IPS DF 6.9 (cell line): ENCODE data around the gene CDK19.
"Not testable (repeated sequence)": the region's sequence is repeated elsewhere in the genome, so short reads cannot be mapped to it uniquely, and the experiment has no call there.

Experiments
- DNase-seq: peaks from one replicate; pipeline ENCODE4 v3.0.0-alpha.2; 2013; ENCODE audit warnings: low read depth, low spot score
- H3K27ac ChIP-seq: one replicate; pipeline ENCODE4 v1.5.1; 2013; ENCODE audit warnings: low read length, control low read depth
- H3K27me3 ChIP-seq: 2 replicates; pipeline ENCODE4 v1.6.1; 2013; ENCODE audit warnings: mild to moderate bottlenecking, low read length; ENCODE audit not compliant: control insufficient read depth, insufficient read depth
- H3K36me3 ChIP-seq: 2 replicates; pipeline ENCODE4 v1.6.1; 2013; ENCODE audit warnings: low read length; ENCODE audit not compliant: control insufficient read depth, insufficient read depth
- H3K4me1 ChIP-seq: 2 replicates; pipeline ENCODE4 v1.6.1; 2013; ENCODE audit warnings: low read length; ENCODE audit not compliant: control insufficient read depth, insufficient read depth
- H3K4me3 ChIP-seq: 2 replicates; pipeline ENCODE4 v1.5.1; 2013; ENCODE audit warnings: mild to moderate bottlenecking, low read length
- H3K9me3 ChIP-seq: 2 replicates; pipeline ENCODE4 v1.6.1; 2013; ENCODE audit warnings: low read length, inconsistent platforms; ENCODE audit not compliant: control insufficient read depth, insufficient read depth
- whole genome bisulfite sequencing: extraction: QIAGEN DNeasy Blood & Tissue Kit; methylation state at CpG from one replicate; pipeline ENCODE4 v1.1.7; 2013; ENCODE audit warnings: mixed read lengths, missing lambda C conversion rate; ENCODE audit not compliant: insufficient read length, insufficient coverage; 5-methylcytosine and 5-hydroxymethylcytosine counted together

The CDK19 gene

GRCh38 chr6:110735666-110736065, 79.6 kb downstream of the CDK19 start:
- no CpG with 5 or more reads among the region's 4 CpGs for WGBS
- no peaks in the 10 kb centered on the region for H3K4me1 ChIP-seq
- H3K9me3 ChIP-seq: no peaks in the 10 kb centered on the region
- no peak for DNase-seq
- H3K27me3 ChIP-seq: no peaks in the 10 kb centered on the region
- no peaks in the 10 kb centered on the region for H3K36me3 ChIP-seq
- no peak overlapping the region for H3K4me3 ChIP-seq
- no peak overlapping the region for H3K27ac ChIP-seq

- Histone ChIP-seq H3K36me3 (no peaks in the 10 kb centered on the region), H3K4me3 (no peak overlapping the region), H3K4me1 (no peaks in the 10 kb centered on the region), H3K27ac (no peak overlapping the region), H3K27me3 (no peaks in the 10 kb centered on the region), H3K9me3 (no peaks in the 10 kb centered on the region)
- no CpG with 5 or more reads among the region's 3 CpGs for WGBS
- DNase-seq: no peak
Measured at GRCh38 chr6:110731898-110732297, 83.4 kb downstream of the CDK19 start.

GRCh38 chr6:110731196-110731595, 84.1 kb downstream of the CDK19 start:
- no peaks in the 10 kb centered on the region for H3K36me3 ChIP-seq
- H3K9me3 ChIP-seq: no peaks in the 10 kb centered on the region
- no peak overlapping the region for H3K27ac ChIP-seq
- no peak overlapping the region for H3K4me3 ChIP-seq
- H3K4me1 ChIP-seq: no peaks in the 10 kb centered on the region
- WGBS: no CpG with 5 or more reads among the region's 4 CpGs
- no peaks in the 10 kb centered on the region for H3K27me3 ChIP-seq
- no peak for DNase-seq

GRCh38 chr6:110728501-110728900, 86.8 kb downstream of the CDK19 start:
- Histone ChIP-seq H3K36me3 (no peaks in the 10 kb centered on the region), H3K9me3 (no peaks in the 10 kb centered on the region), H3K27me3 (no peaks in the 10 kb centered on the region), H3K27ac (no peak overlapping the region), H3K4me1 (no peaks in the 10 kb centered on the region), H3K4me3 (no peak overlapping the region)
- no peak for DNase-seq
- no CpG with 5 or more reads among the region's 1 CpG for WGBS

- no peak overlapping the region for H3K4me3 ChIP-seq
- WGBS: no CpG with 5 or more reads among the region's 3 CpGs
- H3K36me3 ChIP-seq: no peaks in the 10 kb centered on the region
- DNase-seq: no peak
- no peak overlapping the region for H3K27ac ChIP-seq
- H3K4me1 ChIP-seq: no peaks in the 10 kb centered on the region
- H3K9me3 ChIP-seq: no peaks in the 10 kb centered on the region
- H3K27me3 ChIP-seq: no peaks in the 10 kb centered on the region
Measured at GRCh38 chr6:110723017-110723416, 92.3 kb downstream of the CDK19 start.

GRCh38 chr6:110720066-110720465, 95.2 kb downstream of the CDK19 start:
- no CpG with 5 or more reads among the region's 3 CpGs for WGBS
- no peaks in the 10 kb centered on the region for H3K27me3 ChIP-seq
- H3K9me3 ChIP-seq: no peaks in the 10 kb centered on the region
- H3K4me3 ChIP-seq: no peak overlapping the region
- H3K27ac ChIP-seq: no peak overlapping the region
- no peak for DNase-seq
- H3K4me1 ChIP-seq: no peaks in the 10 kb centered on the region; the same call in 1 of the 2 replicates
- H3K36me3 ChIP-seq: no peaks in the 10 kb centered on the region

GRCh38 chr6:110719601-110720000, 95.7 kb downstream of the CDK19 start:
- not testable (repeated sequence) for H3K27ac ChIP-seq, H3K4me1 ChIP-seq, H3K36me3 ChIP-seq, DNase-seq, H3K27me3 ChIP-seq, H3K4me3 ChIP-seq, H3K9me3 ChIP-seq
- WGBS: no CpG with 5 or more reads among the region's 7 CpGs

- Histone ChIP-seq H3K36me3 (no peaks in the 10 kb centered on the region), H3K9me3 (no peaks in the 10 kb centered on the region), H3K4me1 (no peaks in the 10 kb centered on the region; the same call in 1 of the 2 replicates), H3K27me3 (no peaks in the 10 kb centered on the region), H3K27ac (no peak overlapping the region), H3K4me3 (no peak overlapping the region)
- no peak for DNase-seq
- WGBS: no CpG with 5 or more reads among the region's 1 CpG
Measured at GRCh38 chr6:110714143-110714542, 101.1 kb downstream of the CDK19 start.

GRCh38 chr6:110712238-110712637, 103.0 kb downstream of the CDK19 start:
- Histone ChIP-seq H3K4me1 (no peaks in the 10 kb centered on the region; the same call in 1 of the 2 replicates), H3K36me3 (no peaks in the 10 kb centered on the region), H3K27ac (no peak overlapping the region), H3K27me3 (no peaks in the 10 kb centered on the region), H3K9me3 (no peaks in the 10 kb centered on the region), H3K4me3 (no peak overlapping the region)
- DNase-seq: no peak
- no CpG with 5 or more reads among the region's 3 CpGs for WGBS

- H3K27me3 ChIP-seq: no peaks in the 10 kb centered on the region
- no peaks in the 10 kb centered on the region for H3K9me3 ChIP-seq
- H3K4me1 ChIP-seq: no peaks in the 10 kb centered on the region
- no CpG with 5 or more reads among the region's 3 CpGs for WGBS
- DNase-seq: no peak
- no peak overlapping the region for H3K4me3 ChIP-seq
- no peak overlapping the region for H3K27ac ChIP-seq
- no peaks in the 10 kb centered on the region for H3K36me3 ChIP-seq
Measured at GRCh38 chr6:110710115-110710514, 105.2 kb downstream of the CDK19 start.

- Histone ChIP-seq H3K27ac (no peak overlapping the region), H3K4me1 (no peaks in the 10 kb centered on the region), H3K27me3 (no peaks in the 10 kb centered on the region), H3K9me3 (no peaks in the 10 kb centered on the region), H3K4me3 (no peak overlapping the region), H3K36me3 (no peaks in the 10 kb centered on the region)
- DNase-seq: no peak
- no CpG with 5 or more reads among the region's 2 CpGs for WGBS
Measured at GRCh38 chr6:110708295-110708950, 106.8 kb downstream of the CDK19 start.
